IMR-90 (cell line): ENCODE measurements around the gene ATP11A. TPM values are rescaled to one million over a fixed set of nuclear protein-coding genes. Genes with fewer than 3 reads are reported as not detected.

Experiments
- ATAC-seq: fragments of 200-7000 bp; cut with Tn5 transposase; 2 replicates; pipeline ENCODE4 v1.9.1; 2020; ENCODE audit warnings: low read depth, mild to moderate bottlenecking, moderate library complexity
- BruUV-seq: library from RNA; stranded (reverse); fragments of 400-500 nt; replicated peaks from 2 replicates; lab custom pipeline; 2021; lab: Mats Ljungman, UMichigan
- CTCF ChIA-PET: fragments of 300-600 bp; formaldehyde crosslinking; extraction: SDS; loops from one replicate; lab custom pipeline; 2021; ENCODE audit warnings: antibody characterized with exemption; lab: Yijun Ruan, JAX
- POLR2A ChIA-PET: fragments of 300-600 bp; sonication (Branson Sonifier 250); formaldehyde crosslinking; loops from one replicate; lab custom pipeline; 2022; ENCODE audit warnings: antibody characterized with exemption; ENCODE audit not compliant: unreplicated experiment; lab: Charles Lee
- DNase-seq: peaks from one replicate; pipeline ENCODE4 v3.0.0; 2013
- H2AFZ ChIP-seq: replicated peaks from 2 replicates; pipeline ENCODE3; 2013; ENCODE audit warnings: low read length, mild to moderate bottlenecking; ENCODE audit not compliant: poor library complexity
- H2AK5ac ChIP-seq: 2 replicates; pipeline ENCODE4 v1.6.1; 2013; ENCODE audit warnings: low read depth, low read length, inconsistent platforms
- H2AK9ac ChIP-seq: replicated peaks from 2 replicates; pipeline ENCODE3; 2013; ENCODE audit warnings: mild to moderate bottlenecking, low read depth, low read length, moderate library complexity; ENCODE audit not compliant: poor library complexity
- H2BK120ac ChIP-seq: 2 replicates; pipeline ENCODE4 v1.6.1; 2013; ENCODE audit warnings: low read depth, low read length, inconsistent platforms
- H2BK15ac ChIP-seq: 3 replicates; pipeline ENCODE4 v1.6.1; 2013; ENCODE audit warnings: low read depth, low read length, inconsistent platforms
- H2BK20ac ChIP-seq: 2 replicates; pipeline ENCODE4 v1.6.1; 2013; ENCODE audit warnings: low read depth, mild to moderate bottlenecking, inconsistent platforms, low read length, moderate library complexity
- H2BK5ac ChIP-seq: 2 replicates; pipeline ENCODE4 v1.6.1; 2013; ENCODE audit warnings: mild to moderate bottlenecking, low read depth, low read length, inconsistent platforms; ENCODE audit not compliant: poor library complexity, severe bottlenecking
- H3K14ac ChIP-seq: replicated peaks from 2 replicates; pipeline ENCODE4 v1.6.1; 2013; ENCODE audit warnings: low read depth, low read length, inconsistent platforms
- H3K18ac ChIP-seq: 2 replicates; pipeline ENCODE4 v1.6.1; 2013; ENCODE audit warnings: low read depth, low read length, control low read depth
- H3K23ac ChIP-seq: 2 replicates; pipeline ENCODE4 v1.6.1; 2013; ENCODE audit warnings: low read depth, low read length, inconsistent platforms
- H3K27ac ChIP-seq: 2 replicates; pipeline ENCODE4 v1.5.1; 2013; ENCODE audit warnings: mild to moderate bottlenecking, control low read depth, low read length; ENCODE audit not compliant: insufficient read depth
- H3K27me3 ChIP-seq: 2 replicates; pipeline ENCODE4 v1.6.1; 2013; ENCODE audit warnings: low read length; ENCODE audit not compliant: control insufficient read depth, insufficient read depth
- H3K36me3 ChIP-seq: 2 replicates; pipeline ENCODE4 v1.6.1; 2013; ENCODE audit warnings: low read length, mixed read lengths; ENCODE audit not compliant: control insufficient read depth, insufficient read depth
- H3K4ac ChIP-seq: 2 replicates; pipeline ENCODE4 v1.6.1; 2013; ENCODE audit warnings: low read depth, low read length, inconsistent platforms
- H3K4me1 ChIP-seq: 2 replicates; pipeline ENCODE4 v1.6.1; 2013; ENCODE audit warnings: low read length, mixed read lengths; ENCODE audit not compliant: control insufficient read depth, insufficient read depth
- H3K4me2 ChIP-seq: 2 replicates; pipeline ENCODE4 v1.6.1; 2013; ENCODE audit warnings: low read depth, mild to moderate bottlenecking, control low read depth, low read length, moderate library complexity
- H3K4me3 ChIP-seq: 2 replicates; pipeline ENCODE4 v1.5.1; 2013; ENCODE audit warnings: low read depth, mild to moderate bottlenecking, control low read depth, low read length, moderate library complexity; ENCODE audit not compliant: insufficient read depth
- H3K56ac ChIP-seq: 2 replicates; pipeline ENCODE4 v1.6.1; 2013; ENCODE audit warnings: low read length, inconsistent platforms; ENCODE audit not compliant: insufficient read depth; ENCODE audit errors: extremely low read depth
- H3K79me1 ChIP-seq, 2 experiments: 2 replicates each; pipeline ENCODE4 v1.6.1; 2013; ENCODE audit warnings: low read length in 2 of 2, inconsistent platforms in 1 of 2, low read depth in 1 of 2
- H3K9ac ChIP-seq: 2 replicates; pipeline ENCODE4 v1.6.1; 2013; ENCODE audit warnings: low read depth, low read length, control low read depth
- H3K9me1 ChIP-seq: 2 replicates; pipeline ENCODE4 v1.6.1; 2013; ENCODE audit warnings: low read length, inconsistent platforms; ENCODE audit not compliant: insufficient read depth
- H3K9me3 ChIP-seq: 2 replicates; pipeline ENCODE4 v1.6.1; 2013; ENCODE audit warnings: low read length; ENCODE audit not compliant: control insufficient read depth, insufficient read depth
- H4K20me1 ChIP-seq: 2 replicates; pipeline ENCODE4 v1.6.1; 2013; ENCODE audit warnings: low read length, inconsistent platforms; ENCODE audit not compliant: insufficient read depth
- H4K5ac ChIP-seq: 2 replicates; pipeline ENCODE4 v1.6.1; 2013; ENCODE audit warnings: mild to moderate bottlenecking, low read depth, low read length, control low read depth
- H4K8ac ChIP-seq, 2 experiments: 2 replicates each; pipeline ENCODE4 v1.6.1; 2013; ENCODE audit warnings: low read depth in 2 of 2, low read length in 2 of 2, control low read depth in 1 of 2, inconsistent platforms in 1 of 2
- H4K91ac ChIP-seq: 2 replicates; pipeline ENCODE4 v1.6.1; 2013; ENCODE audit warnings: low read depth, low read length, inconsistent platforms; ENCODE audit not compliant: insufficient read depth
- ELK1 ChIP-seq: fragments of 150-350 bp; IDR thresholded peaks from 2 replicates; pipeline ENCODE4 v1.6.1; 2016; ENCODE audit warnings: low read depth, mild to moderate bottlenecking, low read length, moderate library complexity, borderline replicate concordance
- MAZ ChIP-seq: IDR thresholded peaks from 2 replicates; pipeline ENCODE4 v1.6.1; 2012; ENCODE audit warnings: low read depth, mild to moderate bottlenecking, low read length, improper control_type of control experiment, moderate library complexity, borderline replicate concordance
- RCOR1 ChIP-seq: IDR thresholded peaks from 2 replicates; pipeline ENCODE4 v1.6.1; 2012; ENCODE audit warnings: mild to moderate bottlenecking, low read length, improper control_type of control experiment; ENCODE audit not compliant: insufficient replicate concordance
- WGBS, 2 experiments: methylation state at CpG; one replicate each; pipeline versions ENCODE4 v1.1.5 to v1.1.7; 2013; ENCODE audit warnings: missing lambda C conversion rate in 2 of 2; ENCODE audit not compliant: insufficient read length in 1 of 2; ENCODE audit errors: extremely low coverage in 2 of 2; 5-methylcytosine and 5-hydroxymethylcytosine counted together
- dilution Hi-C: fragments of 300-500 bp; cut with HindIII; formaldehyde crosslinking; loops from one replicate; pipeline ENCODE4 v1.14.3; 2018; ENCODE audit warnings: low sequenced_read_pairs; ENCODE audit not compliant: unreplicated experiment
- in situ Hi-C: fragments of 300-500 bp; cut with MboI; formaldehyde crosslinking; loops from 3 replicates; pipeline ENCODE4 v1.14.3; 2019; ENCODE audit warnings: low sequenced_read_pairs, inconsistent platforms, mixed read lengths
- intact Hi-C: fragments of 100-400 bp; cut with micrococcal nuclease; formaldehyde crosslinking; loops from 2 replicates; pipeline ENCODE4 v1.10.0; 2022
- polyA plus RNA-seq, 3 experiments: library from polyadenylated mRNA; depleted of rRNA; stranded (reverse); fragments of >200 nt; gene quantifications; 2 replicates each; pipeline ENCODE4 v1.2.3, GENCODE V29; 2012; ENCODE audit warnings: low replicate concordance in 1 of 3
- total RNA-seq: library from RNA; depleted of rRNA; stranded (reverse); fragments of >200 nt; gene quantifications from 2 replicates; pipeline ENCODE4 v1.2.3, GENCODE V29; 2012

ATP11A gene
- total and polyA plus RNA-seq, 2 of the 4 experiments (the other 2 are of a cell fraction): 8.4 to 12.0 TPM

DNA sequence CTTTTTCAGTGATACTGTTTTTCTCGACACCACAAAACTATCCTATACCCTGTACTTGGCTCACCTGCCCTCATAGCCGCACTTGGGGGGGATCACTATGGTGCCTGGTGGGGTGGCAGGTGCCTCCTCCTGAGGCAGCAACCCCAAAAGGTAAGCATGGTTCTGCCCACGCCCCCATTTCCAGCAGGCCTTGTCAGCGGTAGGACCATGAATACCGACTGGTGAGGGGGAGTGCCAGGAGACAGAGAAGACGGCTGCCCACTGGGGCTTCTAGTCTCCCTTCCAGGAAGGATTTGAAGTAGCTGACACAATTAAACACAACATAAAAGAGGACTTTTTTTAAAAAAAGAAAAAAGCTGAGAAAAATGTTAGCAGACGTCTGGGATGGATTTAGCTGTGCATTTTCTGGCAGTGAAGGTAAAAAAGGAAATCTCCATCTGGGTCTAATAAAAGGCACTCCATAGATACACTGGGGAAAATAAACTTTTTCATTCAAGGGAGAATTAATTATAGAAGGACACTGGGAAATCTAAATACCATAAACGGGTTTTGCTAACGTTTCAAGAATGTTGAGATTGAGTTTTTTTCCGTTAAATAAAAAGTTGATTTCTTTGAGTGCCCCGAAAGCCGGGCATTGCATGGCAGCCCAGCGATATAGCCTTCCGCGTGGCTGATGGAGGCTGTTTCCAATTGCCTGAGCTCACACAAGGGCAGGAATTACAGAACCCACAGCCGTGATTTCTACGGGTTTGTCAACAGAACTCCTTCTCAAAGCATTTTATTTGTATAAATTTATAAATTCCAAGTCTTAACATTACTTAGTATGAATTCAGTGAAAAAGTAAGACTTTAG lies 45.1 kb downstream of the ATP11A start:
- H2AK5ac ChIP-seq: no peak overlapping the region
- TF ChIP-seq MAZ: no peak
- no peak for TF ChIP-seq RCOR1
- no peak for TF ChIP-seq ELK1
- no peak overlapping the region for H3K4me3 ChIP-seq
- dilution Hi-C loops: no loop called here
- H2BK15ac ChIP-seq: no peak overlapping the region
- H2BK20ac ChIP-seq: no peak overlapping the region
- 89% methylated on average over 3 of the region's 17 CpGs; no CpG with 5 or more reads in 1 of the 2 experiments for WGBS, 2 experiments
- no peak overlapping the region for H3K27ac ChIP-seq
- H4K20me1 ChIP-seq: 0 out of 2 replicates have a peak, but pooled peaks cover 8% of the 10 kb centered on the region
- DNase-seq: peak; percentile 18
- in situ Hi-C loops: no loop called here
- no TSS peak for BruUV-seq
- H3K4ac ChIP-seq: no peak overlapping the region
- H4K91ac ChIP-seq: no peak overlapping the region
- no peak overlapping the region for H2BK120ac ChIP-seq
- H3K18ac ChIP-seq: no peak overlapping the region
- no peak overlapping the region for H4K5ac ChIP-seq
- H3K56ac ChIP-seq: no peak overlapping the region
- no peak overlapping the region for H3K14ac ChIP-seq
- no peak overlapping the region for H2BK5ac ChIP-seq
- no peak overlapping the region for H3K23ac ChIP-seq
- intact Hi-C loops: no loop called here
- no peak overlapping the region for H2AK9ac ChIP-seq
- H2AFZ ChIP-seq: no peak overlapping the region
- peaks cover 22 to 23% of the 10 kb centered on the region in 2 experiments for H3K79me1 ChIP-seq
- no peak for ATAC-seq
- no peak overlapping the region for H3K4me2 ChIP-seq
- POLR2A ChIA-PET: no interaction called here
- 0 out of 2 replicates have a peak, but pooled peaks cover 3% of the 10 kb centered on the region for H3K9me1 ChIP-seq
- H3K9me3 ChIP-seq: no peaks in the 10 kb centered on the region
- no peak overlapping the region for H4K8ac ChIP-seq
- CTCF ChIA-PET: no interaction called here
- H3K9ac ChIP-seq: no peak overlapping the region
- H3K4me1 ChIP-seq: peaks cover 3% of the 10 kb centered on the region; the same call in 1 of the 2 replicates
- H3K36me3 ChIP-seq: no peaks in the 10 kb centered on the region
- H3K27me3 ChIP-seq: no peaks in the 10 kb centered on the region
